H1 (cell line): ENCODE data around the gene KCNQ1OT1. TPM values are rescaled to one million over a fixed set of nuclear protein-coding genes. Genes with fewer than 3 reads are reported as not detected.

Experiments
- CTCF ChIA-PET: fragments of 300-600 bp; sonication (Branson Sonifier 250); formaldehyde crosslinking; loops from one replicate; lab custom pipeline; 2021; ENCODE audit not compliant: partially characterized antibody; lab: Charles Lee
- POLR2A ChIA-PET: fragments of 300-600 bp; sonication (Branson Sonifier 250); formaldehyde crosslinking; loops from one replicate; lab custom pipeline; 2021; ENCODE audit warnings: inconsistent platforms; ENCODE audit not compliant: partially characterized antibody; lab: Charles Lee
- DNase-seq, 2 experiments: peaks; one replicate each; pipeline versions ENCODE4 v3.0.0 to v3.0.0-alpha.2; 2010 to 2022; ENCODE audit warnings: low spot score in 2 of 2, low read depth in 1 of 2, mixed read lengths in 1 of 2
- FAIRE-seq: peaks from 2 replicates; lab custom pipeline; 2011; peaks lifted over from hg19 to GRCh38; lab: Jason Lieb, UNC
- H2AFZ ChIP-seq: 2 replicates; pipeline ENCODE4 v1.8.1; 2012; ENCODE audit warnings: low read length, inconsistent platforms
- H2AK5ac ChIP-seq: 2 replicates; pipeline ENCODE4 v1.6.1; 2013; ENCODE audit warnings: low read depth, low read length
- H2BK120ac ChIP-seq: replicated peaks from 2 replicates; pipeline ENCODE3; 2013; ENCODE audit warnings: low read depth, low read length, inconsistent platforms
- H2BK12ac ChIP-seq: 2 replicates; pipeline ENCODE4 v1.6.1; 2013; ENCODE audit warnings: low read depth, low read length
- H2BK15ac ChIP-seq: 2 replicates; pipeline ENCODE4 v1.6.1; 2013; ENCODE audit warnings: low read length
- H2BK20ac ChIP-seq: 2 replicates; pipeline ENCODE4 v1.6.1; 2013; ENCODE audit warnings: low read length
- H2BK5ac ChIP-seq: 2 replicates; pipeline ENCODE4 v1.6.1; 2013; ENCODE audit warnings: low read depth, low read length
- H3K14ac ChIP-seq: 2 replicates; pipeline ENCODE4 v1.6.1; 2013; ENCODE audit warnings: inconsistent platforms; ENCODE audit not compliant: insufficient read length
- H3K18ac ChIP-seq: 2 replicates; pipeline ENCODE4 v1.6.1; 2013; ENCODE audit warnings: low read length; ENCODE audit errors: extremely low read depth
- H3K23ac ChIP-seq: 2 replicates; pipeline ENCODE4 v1.6.1; 2013; ENCODE audit warnings: inconsistent platforms; ENCODE audit not compliant: insufficient read length
- H3K23me2 ChIP-seq: 2 replicates; pipeline ENCODE4 v1.6.1; 2013; ENCODE audit warnings: low read depth, low read length
- H3K27ac ChIP-seq: 2 replicates; pipeline ENCODE4 v1.6.1; 2011; ENCODE audit warnings: low read depth, low read length, inconsistent platforms
- H3K27me3 ChIP-seq, 4 experiments: replicated peaks in 1 of 4; 1 replicate in 1 of 4; 2 replicates in 3 of 4; pipeline versions ENCODE4 v1.6.1 to v1.8.1; 2011 to 2013; ENCODE audit warnings: low read length in 3 of 4, mild to moderate bottlenecking in 3 of 4, inconsistent platforms in 2 of 4, mixed read lengths in 2 of 4, moderate library complexity in 1 of 4; ENCODE audit not compliant: control insufficient read depth in 3 of 4, insufficient read depth in 3 of 4; ENCODE audit errors: extremely low read depth in 1 of 4
- H3K36me3 ChIP-seq, 4 experiments: 2 replicates each; pipeline versions ENCODE4 v1.6.1 to v1.8.1; 2011 to 2013; ENCODE audit warnings: mild to moderate bottlenecking in 4 of 4, low read length in 3 of 4, moderate library complexity in 2 of 4, control low read depth in 1 of 4, inconsistent platforms in 1 of 4; ENCODE audit not compliant: insufficient read depth in 4 of 4, control insufficient read depth in 2 of 4
- H3K4ac ChIP-seq: replicated peaks from 2 replicates; pipeline ENCODE3; 2013; ENCODE audit warnings: low read length, low read depth, mixed read lengths, inconsistent platforms; ENCODE audit not compliant: insufficient read length
- H3K4me1 ChIP-seq, 4 experiments: replicated peaks in 1 of 4; 1 replicate in 1 of 4; 2 replicates in 3 of 4; pipeline versions ENCODE4 v1.6.1 to v1.8.1; 2011 to 2013; ENCODE audit warnings: low read length in 3 of 4, inconsistent platforms in 2 of 4, mixed read lengths in 1 of 4; ENCODE audit not compliant: insufficient read depth in 4 of 4, control insufficient read depth in 3 of 4
- H3K4me2 ChIP-seq, 2 experiments: 2 replicates each; pipeline versions ENCODE4 v1.6.1 to v1.8.1; 2011 to 2013; ENCODE audit warnings: low read depth in 2 of 2, low read length in 2 of 2, control low read depth in 1 of 2, inconsistent platforms in 1 of 2, mild to moderate bottlenecking in 1 of 2; ENCODE audit not compliant: insufficient read depth in 1 of 2
- H3K4me3 ChIP-seq, 4 experiments: fragments of 200-600, 300-600 bp in 1 of 4; sonication (generic), shearing (Covaris generic), sonication (Bioruptor Twin) in 1 of 4; 2 replicates each; pipeline versions ENCODE4 v1.5.1 to v1.8.1; 2011 to 2016; ENCODE audit warnings: low read length in 4 of 4, low read depth in 3 of 4, control low read depth in 2 of 4, inconsistent platforms in 2 of 4, mild to moderate bottlenecking in 2 of 4, mixed read lengths in 1 of 4, moderate library complexity in 1 of 4; ENCODE audit not compliant: insufficient read depth in 2 of 4; ENCODE audit errors: extremely low read depth in 1 of 4
- H3K56ac ChIP-seq: replicated peaks from 2 replicates; pipeline ENCODE3; 2013; ENCODE audit warnings: low read depth, mild to moderate bottlenecking, mixed read lengths, low read length, inconsistent platforms; ENCODE audit not compliant: insufficient read length
- H3K79me1 ChIP-seq: 2 replicates; pipeline ENCODE4 v1.6.1; 2013; ENCODE audit warnings: low read depth, low read length, control low read depth
- H3K79me2 ChIP-seq, 2 experiments: 2 replicates each; pipeline versions ENCODE4 v1.6.1 to v1.8.1; 2012 to 2013; ENCODE audit warnings: low read length in 2 of 2, mild to moderate bottlenecking in 2 of 2, inconsistent platforms in 1 of 2; ENCODE audit not compliant: insufficient read depth in 2 of 2, control insufficient read depth in 1 of 2
- H3K9ac ChIP-seq, 4 experiments: replicated peaks in 1 of 4; 1 replicate in 1 of 4; 2 replicates in 3 of 4; pipeline versions ENCODE4 v1.6.1 to v1.8.1; 2011 to 2013; ENCODE audit warnings: low read depth in 3 of 4, low read length in 3 of 4, control low read depth in 2 of 4, mild to moderate bottlenecking in 2 of 4, moderate library complexity in 2 of 4, inconsistent platforms in 1 of 4; ENCODE audit errors: extremely low read depth in 1 of 4
- H3K9me3 ChIP-seq, 2 experiments: 2 replicates each; pipeline versions ENCODE4 v1.6.1 to v1.8.1; 2012 to 2013; ENCODE audit warnings: mild to moderate bottlenecking in 2 of 2, moderate library complexity in 2 of 2, control low read depth in 1 of 2, inconsistent platforms in 1 of 2, low read depth in 1 of 2, low read length in 1 of 2, mixed read lengths in 1 of 2; ENCODE audit not compliant: insufficient read depth in 2 of 2
- H4K20me1 ChIP-seq, 2 experiments: replicated peaks in 1 of 2; 2 replicates each; pipeline versions ENCODE3 to v1.8.1; 2011 to 2013; ENCODE audit warnings: inconsistent platforms in 2 of 2, low read length in 2 of 2, mild to moderate bottlenecking in 1 of 2; ENCODE audit not compliant: insufficient read depth in 2 of 2, control insufficient read depth in 1 of 2
- H4K5ac ChIP-seq: 2 replicates; pipeline ENCODE4 v1.6.1; 2013; ENCODE audit warnings: low read length, low read depth, mixed read lengths, inconsistent platforms; ENCODE audit not compliant: insufficient read length
- H4K8ac ChIP-seq: 2 replicates; pipeline ENCODE4 v1.8.0; 2013; ENCODE audit warnings: mild to moderate bottlenecking, moderate library complexity, low read length, inconsistent platforms; ENCODE audit not compliant: insufficient read depth; ENCODE audit errors: extremely low read depth
- H4K91ac ChIP-seq: replicated peaks from 2 replicates; pipeline ENCODE3; 2013; ENCODE audit warnings: low read length, mixed read lengths, inconsistent platforms; ENCODE audit not compliant: insufficient read length
- WGBS, 2 experiments: shearing (Covaris generic) in 1 of 2; methylation state at CpG; one replicate each; pipeline versions ENCODE4 v1.1.6 to v1.1.7; 2013 to 2015; ENCODE audit warnings: low lambda C conversion rate in 2 of 2, mixed read lengths in 2 of 2, inconsistent platforms in 1 of 2, low coverage in 1 of 2, missing lambda C conversion rate in 1 of 2; ENCODE audit not compliant: insufficient replicate concordance in 2 of 2, insufficient coverage in 1 of 2, insufficient read length in 1 of 2; ENCODE audit errors: extremely low coverage in 1 of 2, missing lambda C conversion rate in 1 of 2; 5-methylcytosine and 5-hydroxymethylcytosine counted together
- polyA plus RNA-seq, 7 experiments: library from polyadenylated mRNA; depleted of rRNA in 3 of 7; stranded (reverse) in 5 of 7; unstranded in 2 of 7; fragments of >200 nt in 5 of 7; fragments of 200-250 nt in 2 of 7; gene quantifications; 1 replicate in 5 of 7; 2 replicates in 1 of 7; 4 replicates in 1 of 7; pipeline versions ENCODE4 v1.2.1 to v1.2.3, GENCODE V29; 2011 to 2013; ENCODE audit warnings: missing spikeins in 2 of 7, mixed read lengths in 2 of 7
- total RNA-seq: library from RNA; stranded (reverse); fragmentation: NEBNext Ultra II Directional; extraction: Animal tissue kit (Norgen Biotek cat#: 25700); gene quantifications from 2 replicates; pipeline ENCODE4 v1.2.1, GENCODE V29; 2021

The KCNQ1OT1 gene
- total and polyA plus RNA-seq, 2 of the 8 experiments (the other 6 are each of a cell fraction or from before 2014, with no cell fraction given) = 0.21 to 1.2 TPM

DNA sequence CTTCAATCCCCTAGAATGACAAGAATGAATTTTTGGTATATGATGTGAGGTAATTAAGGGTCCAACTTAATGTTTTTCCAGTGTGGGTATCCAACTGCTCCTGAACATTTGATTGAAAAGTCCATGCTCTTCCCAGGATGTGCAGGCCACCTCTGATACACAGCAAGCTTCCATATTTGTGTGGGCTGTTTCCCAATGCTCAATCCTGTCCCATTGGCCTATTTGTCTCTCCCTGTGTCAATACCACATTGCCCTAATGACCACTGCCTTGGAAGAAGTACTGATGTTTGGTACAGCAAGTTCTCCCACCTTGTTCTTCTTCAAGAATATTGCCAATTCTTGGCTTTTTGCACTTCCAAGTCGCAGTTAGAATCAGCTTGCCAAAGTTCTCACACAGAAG, 42.9 kb downstream of the KCNQ1OT1 start:
- no peak overlapping the region for H4K91ac ChIP-seq
- WGBS, 2 experiments = 81% methylated on average over 1 of the region's 1 CpG; no CpG with 5 or more reads in 1 of the 2 experiments
- FAIRE-seq (no peak), DNase-seq (no peak)
- POLR2A ChIA-PET = interaction anchor here (0.7 kb wide), 1 partner anchor 37 kb away, joined by 3 read pairs; no protein-coding TSS in a partner anchor
- no peak overlapping the region for H3K4me2 ChIP-seq
- H2BK12ac ChIP-seq = no peak overlapping the region
- H3K79me1 ChIP-seq = no peaks in the 10 kb centered on the region
- no peak overlapping the region for H3K27ac ChIP-seq
- CTCF ChIA-PET = no interaction called here
- H3K27me3 ChIP-seq = peaks cover 8 to 55% (median 34%) of the 10 kb centered on the region in 4 experiments
- H3K79me2 ChIP-seq = no peaks in the 10 kb centered on the region
- H2AK5ac ChIP-seq = no peak overlapping the region
- peaks cover 0 to 4% (median 0%) of the 10 kb centered on the region in 4 experiments; a peak in 1 of 8 replicates for H3K36me3 ChIP-seq
- no peak overlapping the region for H2BK120ac ChIP-seq
- no peak overlapping the region for H3K4ac ChIP-seq
- H3K14ac ChIP-seq = no peak overlapping the region
- no peak overlapping the region for H2BK15ac ChIP-seq
- no peak overlapping the region for H4K5ac ChIP-seq
- H3K18ac ChIP-seq = no peak overlapping the region
- no peaks in the 10 kb centered on the region for H3K23me2 ChIP-seq
- H2AFZ ChIP-seq = no peak overlapping the region
- H3K56ac ChIP-seq = no peak overlapping the region
- H4K20me1 ChIP-seq = no peaks in the 10 kb centered on the region
- H3K9ac ChIP-seq = no peak overlapping the region
- no peak overlapping the region for H3K23ac ChIP-seq
- peaks cover 85 to 86% of the 10 kb centered on the region in 2 experiments for H3K9me3 ChIP-seq
- no peaks in the 10 kb centered on the region for H3K4me1 ChIP-seq
- no peak overlapping the region for H3K4me3 ChIP-seq
- no peak overlapping the region for H2BK20ac ChIP-seq
- H2BK5ac ChIP-seq = no peak overlapping the region
- no peak overlapping the region for H4K8ac ChIP-seq
